RWPE2 (cell line): ENCODE results near the gene CTNND2.

ENCODE experiments used
- ATAC-seq: fragments of 200-7000 bp; cut with Tn5 transposase; 3 replicates; pipeline ENCODE4 v1.9.1; 2021; ENCODE audit warnings: low read depth
- DNase-seq: peaks from one replicate; pipeline ENCODE4 v3.0.0-alpha.2; 2020; ENCODE audit warnings: low spot score
- H3K27ac ChIP-seq: fragments of 450-650 bp; 2 replicates; pipeline ENCODE4 v1.5.1; 2017; ENCODE audit warnings: mild to moderate bottlenecking; ENCODE audit not compliant: poor library complexity, severe bottlenecking
- H3K27me3 ChIP-seq: fragments of 250-450 bp; sonication (Bioruptor Pico); 2 replicates; pipeline ENCODE4 v1.5.1; 2021; ENCODE audit warnings: mild to moderate bottlenecking, moderate library complexity; ENCODE audit not compliant: insufficient read depth, poor library complexity, severe bottlenecking
- H3K36me3 ChIP-seq: fragments of 250-450 bp; sonication (Bioruptor Pico); 2 replicates; pipeline ENCODE4 v1.5.1; 2020; ENCODE audit warnings: low read depth, mild to moderate bottlenecking, moderate library complexity
- H3K4me1 ChIP-seq: fragments of 250-450 bp; sonication (Bioruptor Pico); 2 replicates; pipeline ENCODE4 v1.5.1; 2021; ENCODE audit warnings: mild to moderate bottlenecking, moderate library complexity; ENCODE audit not compliant: insufficient read depth, poor library complexity, severe bottlenecking
- H3K4me3 ChIP-seq: fragments of 250-450 bp; sonication (Bioruptor Pico); 2 replicates; pipeline ENCODE4 v1.5.1; 2021; ENCODE audit warnings: mild to moderate bottlenecking, moderate library complexity; ENCODE audit not compliant: severe bottlenecking
- H3K9me3 ChIP-seq: fragments of 250-450 bp; sonication (Bioruptor Pico); 2 replicates; pipeline ENCODE4 v1.5.1; 2021; ENCODE audit warnings: mild to moderate bottlenecking, moderate library complexity; ENCODE audit not compliant: severe bottlenecking
- TF ChIP-seq, protein P1 (sequence below): fragments of 450-650 bp; IDR thresholded peaks from one replicate; pipeline ENCODE4 v1.5.1; 2017; ENCODE audit warnings: mild to moderate bottlenecking, moderate library complexity; ENCODE audit not compliant: poor library complexity, severe bottlenecking

CTNND2 gene

DNA sequence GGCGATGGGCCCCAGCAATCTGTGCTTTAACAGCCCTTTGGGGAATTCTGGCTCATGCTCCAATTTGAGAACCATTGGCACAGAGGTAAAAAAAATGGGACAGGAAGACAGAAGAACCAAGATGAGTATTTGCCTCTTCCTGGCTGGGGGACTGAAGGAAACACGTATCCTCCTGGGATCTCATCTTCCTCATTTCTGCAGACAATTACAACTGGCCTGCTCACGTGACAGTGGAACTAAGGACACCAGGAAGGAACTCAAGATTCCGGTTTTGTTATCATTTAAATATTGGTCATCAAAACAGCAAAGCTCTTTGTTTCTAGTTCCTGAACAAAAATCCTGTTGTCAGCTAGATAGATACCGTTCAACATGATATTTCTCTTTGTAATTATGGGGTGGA is 927.2 kb downstream of the CTNND2 start:
- H3K9me3 ChIP-seq = no peaks in the 10 kb centered on the region
- no peak overlapping the region for H3K4me3 ChIP-seq
- H3K4me1 ChIP-seq = no peaks in the 10 kb centered on the region
- ATAC-seq (no peak), DNase-seq (no peak)
- H3K27me3 ChIP-seq = peaks cover 38% of the 10 kb centered on the region
- TF ChIP-seq, protein P1, sequence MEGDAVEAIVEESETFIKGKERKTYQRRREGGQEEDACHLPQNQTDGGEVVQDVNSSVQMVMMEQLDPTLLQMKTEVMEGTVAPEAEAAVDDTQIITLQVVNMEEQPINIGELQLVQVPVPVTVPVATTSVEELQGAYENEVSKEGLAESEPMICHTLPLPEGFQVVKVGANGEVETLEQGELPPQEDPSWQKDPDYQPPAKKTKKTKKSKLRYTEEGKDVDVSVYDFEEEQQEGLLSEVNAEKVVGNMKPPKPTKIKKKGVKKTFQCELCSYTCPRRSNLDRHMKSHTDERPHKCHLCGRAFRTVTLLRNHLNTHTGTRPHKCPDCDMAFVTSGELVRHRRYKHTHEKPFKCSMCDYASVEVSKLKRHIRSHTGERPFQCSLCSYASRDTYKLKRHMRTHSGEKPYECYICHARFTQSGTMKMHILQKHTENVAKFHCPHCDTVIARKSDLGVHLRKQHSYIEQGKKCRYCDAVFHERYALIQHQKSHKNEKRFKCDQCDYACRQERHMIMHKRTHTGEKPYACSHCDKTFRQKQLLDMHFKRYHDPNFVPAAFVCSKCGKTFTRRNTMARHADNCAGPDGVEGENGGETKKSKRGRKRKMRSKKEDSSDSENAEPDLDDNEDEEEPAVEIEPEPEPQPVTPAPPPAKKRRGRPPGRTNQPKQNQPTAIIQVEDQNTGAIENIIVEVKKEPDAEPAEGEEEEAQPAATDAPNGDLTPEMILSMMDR = no peak
- no peak overlapping the region for H3K27ac ChIP-seq
- no peaks in the 10 kb centered on the region for H3K36me3 ChIP-seq

DNA sequence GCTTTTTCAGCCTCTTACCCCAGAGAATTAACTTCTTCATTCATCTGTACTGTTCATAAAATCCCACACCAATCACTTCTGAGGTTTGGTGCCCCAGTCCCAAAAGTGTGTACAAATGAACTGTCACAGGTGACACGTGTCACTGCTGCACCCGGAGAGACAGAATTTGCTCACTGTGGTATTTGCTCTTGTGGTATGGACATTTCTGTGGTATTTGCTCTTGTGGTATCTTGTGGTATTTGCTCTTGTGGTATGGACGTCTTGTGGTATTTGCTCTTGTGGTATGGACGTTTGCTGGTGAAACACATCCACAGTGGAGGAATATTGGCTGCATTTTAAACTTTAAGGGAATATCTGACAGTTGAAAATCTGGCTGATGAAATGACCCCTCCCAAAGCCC is 928.3 kb downstream of the CTNND2 start:
- H3K9me3 ChIP-seq = no peaks in the 10 kb centered on the region
- no peak overlapping the region for H3K27ac ChIP-seq
- TF ChIP-seq, protein P1 = no peak
- DNase-seq (no peak), ATAC-seq (no peak)
- H3K27me3 ChIP-seq = peaks cover 48% of the 10 kb centered on the region
- H3K36me3 ChIP-seq = no peaks in the 10 kb centered on the region
- no peaks in the 10 kb centered on the region for H3K4me1 ChIP-seq
- H3K4me3 ChIP-seq = no peak overlapping the region

DNA sequence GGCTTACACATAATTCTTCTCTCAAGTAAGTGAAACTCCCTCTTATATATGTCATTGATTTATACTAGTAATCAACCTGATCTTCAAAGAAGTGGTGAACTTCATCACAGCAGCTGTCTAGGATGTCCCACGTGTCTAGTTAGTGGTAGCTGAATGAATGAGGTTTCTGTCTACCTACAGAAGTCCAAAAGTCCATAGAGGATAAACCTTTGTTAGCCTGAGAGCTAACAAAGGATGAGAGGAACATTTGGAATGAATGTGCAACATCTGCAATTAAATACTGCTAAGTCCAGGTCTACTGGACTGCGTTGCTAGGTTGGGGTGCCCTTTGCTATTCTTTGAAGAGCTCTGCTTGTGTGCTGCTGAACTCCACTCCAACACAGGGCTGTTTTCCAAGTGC is 929.4 kb downstream of the CTNND2 start:
- DNase-seq = no peak
- Histone ChIP-seq H3K4me3 (no peak overlapping the region), H3K27me3 (peaks cover 58% of the 10 kb centered on the region), H3K4me1 (no peaks in the 10 kb centered on the region), H3K9me3 (no peaks in the 10 kb centered on the region), H3K36me3 (no peaks in the 10 kb centered on the region), H3K27ac (no peak overlapping the region)
- TF ChIP-seq, protein P1 = no peak
- ATAC-seq = no peak

DNA sequence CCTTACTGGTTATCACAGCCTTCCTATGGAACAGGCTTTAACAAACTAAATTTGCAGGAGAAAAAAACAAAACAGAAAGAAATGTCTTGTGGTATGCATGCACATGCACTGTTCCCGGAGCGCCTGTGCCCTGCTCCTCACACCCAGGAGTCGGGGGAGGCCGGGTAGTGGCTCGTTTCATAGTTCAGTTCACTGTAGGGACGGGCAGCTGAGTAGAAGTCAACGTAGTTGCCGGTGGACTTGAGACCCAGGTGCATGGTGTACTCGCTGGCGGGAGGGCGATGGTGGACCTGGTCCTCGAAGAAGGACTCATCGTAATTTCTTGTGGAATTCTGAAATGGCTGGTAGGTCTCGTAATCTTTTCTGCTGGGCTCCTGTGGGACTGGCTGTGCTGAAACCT is 930.9 kb downstream of the CTNND2 start:
- H3K27me3 ChIP-seq = peaks cover 61% of the 10 kb centered on the region
- ATAC-seq = no peak

DNA sequence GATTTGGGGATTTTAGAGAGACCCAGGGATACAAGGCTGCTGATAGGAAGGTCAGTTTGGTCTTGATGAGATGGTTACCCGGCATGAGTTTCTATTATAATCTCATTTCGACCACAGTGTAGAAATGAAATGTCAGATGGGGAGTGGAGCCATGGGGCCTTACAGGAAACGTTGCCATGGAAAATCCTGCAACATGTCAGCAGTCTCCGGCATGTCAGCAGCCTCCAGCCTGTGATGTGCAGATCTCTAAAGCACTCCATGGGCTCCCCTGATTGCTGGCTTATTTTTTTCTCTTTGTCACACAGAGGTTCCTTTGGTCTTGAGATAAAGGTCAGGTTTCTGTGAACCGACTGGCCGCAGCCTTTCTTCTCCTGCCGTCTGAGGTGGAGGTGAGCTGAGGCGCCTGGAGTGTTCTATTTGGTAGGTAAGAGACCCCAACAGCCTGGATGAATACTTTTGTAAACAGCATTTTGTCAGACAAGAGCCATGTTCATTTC is 934.5 kb downstream of the CTNND2 start:
- Histone ChIP-seq H3K4me1 (no peaks in the 10 kb centered on the region), H3K9me3 (no peaks in the 10 kb centered on the region), H3K36me3 (no peaks in the 10 kb centered on the region), H3K4me3 (no peak overlapping the region), H3K27me3 (peaks cover 61% of the 10 kb centered on the region), H3K27ac (no peak overlapping the region)
- ATAC-seq (no peak), DNase-seq (no peak)
- TF ChIP-seq, protein P1 = no peak

More for the DNA sequence above, 930.9 kb downstream of the CTNND2 start:
- DNase-seq = no peak
- H3K27ac ChIP-seq = no peak overlapping the region
- no peaks in the 10 kb centered on the region for H3K9me3 ChIP-seq
- no peaks in the 10 kb centered on the region for H3K36me3 ChIP-seq
- TF ChIP-seq, protein P1 = no peak
- no peaks in the 10 kb centered on the region for H3K4me1 ChIP-seq
- no peak overlapping the region for H3K4me3 ChIP-seq
